Hepatocyte (in vitro differentiated cells): ENCODE data around the gene ADGRD1.

Experiments
- CTCF ChIP-seq: fragments of 200-600 bp; sonication (generic); IDR thresholded peaks from 2 replicates; pipeline ENCODE4 v1.5.1; 2016; ENCODE audit warnings: antibody characterized with exemption, mild to moderate bottlenecking; ENCODE audit not compliant: poor library complexity
- EZH2 ChIP-seq: fragments of 200-600 bp; sonication (generic); IDR thresholded peaks from 2 replicates; pipeline ENCODE4 v1.6.1; 2016; ENCODE audit warnings: antibody characterized with exemption, mild to moderate bottlenecking, borderline replicate concordance
- EZH2phosphoT487 ChIP-seq: fragments of 200-600 bp; sonication (generic); IDR thresholded peaks from one replicate; pipeline ENCODE4 v1.6.1; 2018; ENCODE audit warnings: antibody characterized with exemption, mild to moderate bottlenecking, low read depth, moderate library complexity; ENCODE audit not compliant: unreplicated experiment, severe bottlenecking

- no peak for TF ChIP-seq CTCF
- no peak for TF ChIP-seq EZH2phosphoT487
- no peak for TF ChIP-seq EZH2
Observed at GRCh38 chr12:131075611-131076010, 121.9 kb downstream of the ADGRD1 start.
